Upper lobe of right lung (tissue), 1 donor: ENCODE data around the gene GALM. TPM values are rescaled to one million over a fixed set of nuclear protein-coding genes. Genes with fewer than 3 reads are reported as not detected.
"Not testable (repeated sequence)": the region's sequence is repeated elsewhere in the genome, so short reads cannot be mapped to it uniquely, and the experiment has no call there.

Experiments
- ATAC-seq: fragments of 200-7000 bp; cut with Tn5 transposase; one replicate; pipeline ENCODE4 v1.9.1; 2020; ENCODE audit warnings: mild to moderate bottlenecking, moderate library complexity
- DNase-seq: peaks from one replicate; pipeline ENCODE4 v3.0.0-alpha.2; 2020
- H3K27ac ChIP-seq: fragments of 200-600 bp; one replicate; pipeline ENCODE4 v1.8.0; 2022
- H3K27me3 ChIP-seq: fragments of 200-600 bp; one replicate; pipeline ENCODE4 v1.8.0; 2022; ENCODE audit warnings: mild to moderate bottlenecking
- H3K36me3 ChIP-seq: fragments of 200-600 bp; one replicate; pipeline ENCODE4 v1.8.0; 2022
- H3K4me1 ChIP-seq: fragments of 200-600 bp; one replicate; pipeline ENCODE4 v1.8.0; 2022
- H3K4me3 ChIP-seq: fragments of 200-600 bp; one replicate; pipeline ENCODE4 v1.8.0; 2022; ENCODE audit warnings: mild to moderate bottlenecking
- H3K9me3 ChIP-seq: fragments of 200-600 bp; one replicate; pipeline ENCODE4 v1.8.0; 2022
- CTCF ChIP-seq: fragments of 200-600 bp; IDR thresholded peaks from one replicate; pipeline ENCODE4 v1.8.0; 2022; ENCODE audit warnings: antibody characterized with exemption
- intact Hi-C: fragments of 100-400 bp; cut with DNase I; formaldehyde crosslinking; loops from one replicate; pipeline ENCODE4 v1.11.0; 2022
- total RNA-seq: library from RNA; stranded (reverse); fragmentation: NEBNext Ultra II Directional; extraction: Animal tissue kit (Norgen Biotek cat#: 25700); gene quantifications from one replicate; pipeline ENCODE4 v1.2.1, GENCODE V29; 2021
- donor health status: DM: no; HTN: yes; CAD: no; lungs with severe emphysema.

The GALM gene
- total RNA-seq, 1 donor from 2014 or later, result 14.7 TPM

GRCh38 chr2:38701542-38701941, 35.6 kb downstream of the GALM start:
- DNase-seq (no peak), ATAC-seq (no peak)
- Histone ChIP-seq H3K36me3 (no peaks in the 10 kb centered on the region), H3K9me3 (no peaks in the 10 kb centered on the region), H3K27me3 (no peaks in the 10 kb centered on the region), H3K4me1 (no peaks in the 10 kb centered on the region), H3K27ac (no peak overlapping the region), H3K4me3 (no peak overlapping the region)
- TF ChIP-seq CTCF, result no peak
- intact Hi-C loops, result no loop called here

- H3K27me3 ChIP-seq, result no peaks in the 10 kb centered on the region
- no peak for ATAC-seq
- no peaks in the 10 kb centered on the region for H3K4me1 ChIP-seq
- no peak for TF ChIP-seq CTCF
- H3K27ac ChIP-seq, result no peak overlapping the region
- no peak for DNase-seq
- no peak overlapping the region for H3K4me3 ChIP-seq
- H3K9me3 ChIP-seq, result no peaks in the 10 kb centered on the region
- intact Hi-C loops, result no loop called here
- no peaks in the 10 kb centered on the region for H3K36me3 ChIP-seq
Measured at GRCh38 chr2:38702413-38702812, 36.5 kb downstream of the GALM start.

DNA sequence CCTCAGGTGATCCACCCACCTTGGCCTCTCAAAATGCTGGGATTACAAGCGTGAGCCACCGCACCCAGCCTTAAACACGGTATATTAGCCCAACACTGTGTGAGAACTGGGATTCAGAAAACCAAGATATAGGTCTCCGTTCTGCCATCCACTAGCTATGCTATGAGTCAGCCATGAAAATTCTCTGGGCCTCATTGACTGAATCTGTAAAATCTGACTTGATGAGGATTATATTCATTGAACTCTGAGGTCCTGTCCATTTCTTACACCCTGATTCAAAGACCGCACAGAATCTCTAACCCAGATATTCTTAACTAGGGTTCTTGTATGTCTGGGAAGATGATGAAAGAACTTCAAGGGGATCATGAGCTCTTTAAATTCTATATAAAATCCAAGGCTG, 37.4 kb downstream of the GALM start:
- not testable (repeated sequence) for DNase-seq

GRCh38 chr2:38704664-38705063, 38.8 kb downstream of the GALM start:
- intact Hi-C loops, result no loop called here
- ATAC-seq, result no peak
- no peak overlapping the region for H3K4me3 ChIP-seq
- no peaks in the 10 kb centered on the region for H3K9me3 ChIP-seq
- no peaks in the 10 kb centered on the region for H3K4me1 ChIP-seq
- DNase-seq, result no peak
- no peaks in the 10 kb centered on the region for H3K36me3 ChIP-seq
- no peak overlapping the region for H3K27ac ChIP-seq
- no peak for TF ChIP-seq CTCF
- no peaks in the 10 kb centered on the region for H3K27me3 ChIP-seq

More for the DNA sequence above, 37.4 kb downstream of the GALM start:
- H3K36me3 ChIP-seq, H3K27ac ChIP-seq, H3K9me3 ChIP-seq, H3K27me3 ChIP-seq, H3K4me3 ChIP-seq, intact Hi-C loops, H3K4me1 ChIP-seq, ATAC-seq: not testable (repeated sequence)

GRCh38 chr2:38706846-38707345, 41.0 kb downstream of the GALM start:
- TF ChIP-seq CTCF, result no peak
- no peak for DNase-seq
- H3K9me3 ChIP-seq, result no peaks in the 10 kb centered on the region
- no peaks in the 10 kb centered on the region for H3K27me3 ChIP-seq
- H3K27ac ChIP-seq, result no peak overlapping the region
- ATAC-seq, result no peak
- no peaks in the 10 kb centered on the region for H3K4me1 ChIP-seq
- intact Hi-C loops, result no loop called here
- H3K36me3 ChIP-seq, result peaks cover 5% of the 10 kb centered on the region
- H3K4me3 ChIP-seq, result no peak overlapping the region

- not testable (repeated sequence) for DNase-seq, ATAC-seq, H3K4me3 ChIP-seq
Measured at GRCh38 chr2:38708491-38708890, 42.6 kb downstream of the GALM start.

DNA sequence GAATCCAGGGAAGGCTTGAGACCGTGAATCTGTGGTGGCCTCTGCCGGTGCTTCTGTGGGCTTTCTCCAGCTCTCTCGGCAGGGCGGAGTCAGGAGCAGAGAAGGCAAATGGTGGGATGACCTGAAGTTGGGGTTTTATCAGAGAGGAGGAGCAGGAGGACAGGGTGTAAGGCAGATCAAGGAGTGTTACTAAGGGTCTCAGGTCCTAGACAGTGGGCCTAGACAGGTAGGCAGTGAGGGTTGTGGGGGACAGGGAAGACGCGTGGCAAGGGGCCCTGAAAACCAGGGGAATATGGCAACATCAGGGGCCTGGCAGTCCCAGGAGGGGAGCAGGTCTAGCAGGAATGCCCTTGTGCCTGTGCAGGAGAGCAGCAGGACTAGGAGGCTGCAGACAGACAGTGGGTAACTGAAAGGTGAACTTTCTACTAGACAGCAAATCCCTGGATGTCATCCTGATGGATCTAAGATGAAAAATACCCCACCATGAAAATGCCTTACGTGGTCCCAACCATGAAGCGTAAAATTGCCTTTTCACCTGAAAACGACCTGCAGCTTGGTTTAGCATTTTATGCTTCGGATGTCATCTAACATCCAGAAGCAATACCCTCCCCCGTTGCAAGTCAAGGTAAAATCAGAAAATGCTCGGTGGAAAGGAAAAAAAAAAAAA, 43.1 kb downstream of the GALM start:
- H3K4me1 ChIP-seq, result no peaks in the 10 kb centered on the region
- TF ChIP-seq CTCF, result no peak
- no peaks in the 10 kb centered on the region for H3K9me3 ChIP-seq
- H3K27ac ChIP-seq, result no peak overlapping the region
- no peaks in the 10 kb centered on the region for H3K27me3 ChIP-seq
- intact Hi-C loops, result no loop called here
- peak; percentile 14 for ATAC-seq
- H3K36me3 ChIP-seq, result peaks cover 5% of the 10 kb centered on the region
- no peak overlapping the region for H3K4me3 ChIP-seq
- DNase-seq, result no peak

More at GRCh38 chr2:38708491-38708890, 42.6 kb downstream of the GALM start:
- H3K27ac ChIP-seq, H3K4me1 ChIP-seq, H3K27me3 ChIP-seq, intact Hi-C loops, H3K9me3 ChIP-seq, H3K36me3 ChIP-seq: not testable (repeated sequence)
